HG03575 (cell line): ENCODE results near the gene CCDC88A.
"Not testable (repeated sequence)": the region's sequence is repeated elsewhere in the genome, so short reads cannot be mapped to it uniquely, and the experiment has no call there.

Experiments
- ATAC-seq: cut with Tn5 transposase; IDR thresholded peaks from one replicate; pipeline ENCODE4 v1.9.1; 2021; ENCODE audit not compliant: unreplicated experiment, insufficient number of reproducible peaks, low FRiP score; ENCODE audit errors: extremely low read depth

CCDC88A gene

GRCh38 chr2:55395724-55396605 is 23.7 kb downstream of the CCDC88A start:
- no peak for ATAC-seq

- no peak for ATAC-seq
These were observed 27.9 kb downstream of the CCDC88A start for GRCh38 chr2:55391615-55392242.

GRCh38 chr2:55391155-55391554 is 28.5 kb downstream of the CCDC88A start:
- no peak for ATAC-seq

- not testable (repeated sequence) for ATAC-seq
These were observed 34.1 kb downstream of the CCDC88A start for GRCh38 chr2:55385516-55385915.

DNA sequence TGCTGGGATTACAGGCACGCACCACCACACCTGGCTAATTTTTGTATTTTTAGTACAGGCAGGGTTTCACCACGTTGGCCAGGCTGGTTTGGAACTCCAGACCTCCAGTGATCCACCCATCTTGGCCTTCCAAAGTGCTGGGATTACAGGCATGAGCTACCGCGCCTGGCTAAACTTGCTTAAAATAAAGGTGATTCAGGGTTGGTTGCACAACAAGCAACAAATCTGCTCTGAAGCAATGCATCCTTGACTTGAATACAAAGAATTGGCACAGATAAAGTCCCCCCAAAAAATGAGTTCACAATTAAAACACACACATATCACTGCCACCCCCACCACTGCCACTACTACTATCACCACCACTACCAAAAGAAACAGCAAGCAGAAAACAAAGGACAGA is 34.9 kb downstream of the CCDC88A start:
- ATAC-seq = no peak

DNA sequence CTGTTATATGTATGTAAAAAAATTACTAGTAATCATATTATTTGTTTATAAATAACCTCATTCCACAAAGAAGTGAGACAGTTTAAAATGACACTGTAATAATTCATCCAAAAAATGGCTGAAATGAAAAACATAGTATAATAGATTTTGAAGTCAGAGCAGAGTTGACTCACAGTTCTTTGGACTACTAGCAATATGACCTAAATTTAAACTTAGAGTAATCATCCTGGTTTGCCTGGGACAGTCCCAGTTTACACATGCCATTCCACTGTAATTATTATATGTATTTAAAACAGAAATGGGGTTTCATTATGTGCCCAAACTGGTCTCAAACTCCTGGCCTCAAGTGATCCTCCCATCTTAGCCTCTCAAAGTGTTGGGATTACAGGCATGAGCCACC is 48.3 kb downstream of the CCDC88A start:
- no peak for ATAC-seq

DNA sequence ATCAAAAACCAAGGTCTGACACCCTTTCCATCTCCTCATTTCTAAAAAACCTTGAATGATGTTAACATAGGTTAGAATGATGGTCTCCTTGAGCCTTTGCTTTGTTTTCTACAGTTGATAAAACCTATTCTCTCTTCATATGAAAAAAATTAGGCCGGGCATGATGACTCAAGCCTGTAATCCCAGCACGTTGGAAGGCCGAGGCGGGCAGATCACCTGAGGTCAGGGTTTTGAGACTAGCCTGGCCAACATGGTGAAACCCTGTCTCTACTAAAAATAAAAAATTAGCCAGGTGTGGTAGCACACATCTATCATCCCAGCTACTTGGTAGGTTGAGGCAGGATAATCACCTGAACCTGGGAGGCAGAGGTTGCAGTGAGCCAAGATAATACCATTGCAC is 49.4 kb downstream of the CCDC88A start:
- ATAC-seq = no peak

DNA sequence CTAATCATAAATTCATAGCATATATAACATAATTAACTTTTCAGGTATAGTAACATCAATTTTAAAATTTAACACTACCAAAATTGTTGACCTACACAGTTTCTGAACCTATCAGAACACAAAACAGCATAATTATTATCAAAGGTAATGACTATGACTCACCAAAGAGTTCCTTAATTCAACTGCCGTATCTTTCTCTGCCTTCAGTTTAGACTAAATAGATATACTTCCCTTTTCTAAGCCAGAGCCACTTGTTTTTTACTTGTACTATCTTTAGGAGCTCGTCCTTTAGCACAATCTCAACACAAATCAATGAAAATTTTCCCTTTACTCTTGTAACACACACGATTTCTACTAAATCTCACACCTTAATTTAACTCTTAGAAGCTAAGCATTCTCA is 54.4 kb downstream of the CCDC88A start:
- no peak for ATAC-seq

DNA sequence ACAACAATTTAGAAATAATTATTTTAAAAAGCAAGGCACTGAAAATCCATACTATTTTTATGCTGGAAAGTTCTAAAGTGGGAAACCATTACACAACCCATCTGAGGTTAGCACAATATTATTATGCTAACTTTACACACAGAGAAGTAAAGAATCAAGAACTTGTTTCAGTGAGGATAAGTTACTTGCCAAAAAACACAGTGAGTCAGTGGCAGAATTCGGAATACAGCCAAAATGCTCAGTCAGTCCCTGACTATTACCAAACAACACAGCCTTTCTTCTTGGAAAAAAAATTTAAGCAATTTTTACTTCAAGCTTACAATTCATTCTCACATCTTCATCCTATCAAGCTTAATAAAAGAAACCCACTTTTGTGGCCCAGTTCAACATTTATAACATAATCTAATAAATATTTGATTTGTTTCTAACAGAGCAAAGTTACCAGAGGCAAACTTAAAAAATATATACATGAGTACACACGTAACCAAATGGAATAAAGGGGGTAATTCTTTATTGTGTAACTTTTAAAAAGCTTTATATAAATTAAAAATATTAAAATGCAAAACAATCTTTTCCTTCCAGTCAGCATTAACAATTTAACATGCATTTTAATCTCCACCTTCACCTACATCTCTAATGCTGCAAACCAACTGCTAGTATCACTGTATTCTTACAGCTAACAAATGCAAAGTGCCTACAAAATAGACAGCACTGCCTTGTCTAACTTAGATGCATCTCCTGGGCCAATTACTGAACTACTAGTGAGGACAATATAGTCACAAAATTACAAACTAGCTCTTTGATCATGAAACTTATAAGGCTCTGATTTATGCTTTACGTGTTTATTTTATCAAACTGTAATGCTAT is 55.2 kb downstream of the CCDC88A start:
- ATAC-seq = no peak

GRCh38 chr2:55363636-55364035 is 56.0 kb downstream of the CCDC88A start:
- no peak for ATAC-seq

- ATAC-seq = no peak
These were observed 58.0 kb downstream of the CCDC88A start for GRCh38 chr2:55361465-55362189.

GRCh38 chr2:55358451-55358850 is 61.2 kb downstream of the CCDC88A start:
- no peak for ATAC-seq

DNA sequence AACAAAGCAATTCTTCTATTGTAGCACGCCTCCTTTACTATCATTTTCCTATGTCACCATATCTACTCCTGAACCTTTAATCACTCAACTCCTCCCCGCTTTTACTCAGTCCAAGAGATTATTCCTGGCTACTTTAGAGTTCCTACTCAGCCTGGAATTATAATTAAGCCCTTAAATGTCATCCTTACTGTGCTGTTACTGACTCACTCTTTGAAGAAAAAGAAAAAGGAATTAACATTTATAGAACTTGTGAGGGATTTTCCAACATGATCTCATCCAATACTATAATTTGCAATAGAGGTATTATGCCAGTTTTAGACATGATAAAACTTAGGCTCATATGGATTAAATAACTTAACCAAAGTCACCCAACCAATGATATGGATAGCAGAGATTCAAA is 61.7 kb downstream of the CCDC88A start:
- ATAC-seq = no peak

DNA sequence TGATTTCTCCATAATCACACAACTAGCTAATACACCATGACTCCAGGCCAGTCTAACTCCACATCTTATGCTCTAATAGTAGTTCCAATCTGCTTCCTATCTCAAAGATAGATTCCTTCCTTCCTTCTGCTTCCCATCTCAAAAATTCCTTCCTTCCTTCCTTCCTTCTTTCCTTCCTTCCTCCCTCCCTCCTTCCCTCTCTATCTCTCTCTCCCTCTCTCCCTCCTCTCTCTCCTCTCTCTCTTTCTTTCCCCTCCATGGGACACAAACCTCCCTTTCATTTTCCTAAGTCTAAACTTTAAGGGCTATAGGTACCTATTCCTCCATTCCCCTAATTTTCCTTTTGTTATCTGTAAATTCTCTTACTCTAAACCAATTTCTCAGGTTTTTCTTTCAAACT is 62.5 kb downstream of the CCDC88A start:
- ATAC-seq = no peak

DNA sequence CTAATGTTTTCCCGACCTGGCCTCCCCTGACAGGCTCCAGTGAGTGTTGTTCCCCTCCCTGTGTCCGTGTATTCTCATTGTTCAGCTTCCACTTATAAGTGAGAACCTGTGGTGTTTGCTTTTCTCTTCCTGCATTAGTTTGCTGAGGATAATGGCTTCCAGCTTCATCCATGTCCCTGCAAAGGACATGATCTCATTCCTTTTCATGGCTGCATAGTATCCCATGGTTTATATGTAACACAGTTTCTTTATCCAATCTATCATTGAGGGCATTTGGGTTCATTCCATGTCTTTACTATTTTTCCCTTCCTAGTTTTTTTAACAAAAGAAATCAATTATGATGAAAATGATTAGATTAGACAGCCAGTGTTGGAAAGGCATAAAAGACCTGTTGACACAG is 63.5 kb downstream of the CCDC88A start:
- not testable (repeated sequence) for ATAC-seq

GRCh38 chr2:55355451-55355850 is 64.2 kb downstream of the CCDC88A start:
- ATAC-seq = no peak

- ATAC-seq = no peak
These were observed 68.0 kb downstream of the CCDC88A start for GRCh38 chr2:55351672-55352071.

DNA sequence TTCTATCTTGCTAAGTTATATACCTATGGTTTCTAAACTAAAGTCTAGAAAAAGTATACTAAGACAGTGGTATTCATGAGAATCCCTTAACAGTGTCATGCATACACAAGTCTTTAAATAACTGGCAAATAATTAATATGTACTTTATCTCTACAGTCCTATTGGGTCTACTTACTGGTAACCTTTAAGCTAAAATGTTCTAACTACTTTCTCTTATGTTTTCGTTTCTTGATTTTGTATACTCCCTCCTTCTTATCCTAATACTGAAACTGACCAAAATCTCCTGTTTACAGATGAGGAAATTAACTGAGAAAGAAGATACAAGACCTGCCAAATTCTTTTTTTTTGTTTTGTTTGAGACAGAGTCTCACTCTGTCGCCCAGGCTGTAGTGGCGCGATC is 74.6 kb downstream of the CCDC88A start:
- ATAC-seq = no peak

DNA sequence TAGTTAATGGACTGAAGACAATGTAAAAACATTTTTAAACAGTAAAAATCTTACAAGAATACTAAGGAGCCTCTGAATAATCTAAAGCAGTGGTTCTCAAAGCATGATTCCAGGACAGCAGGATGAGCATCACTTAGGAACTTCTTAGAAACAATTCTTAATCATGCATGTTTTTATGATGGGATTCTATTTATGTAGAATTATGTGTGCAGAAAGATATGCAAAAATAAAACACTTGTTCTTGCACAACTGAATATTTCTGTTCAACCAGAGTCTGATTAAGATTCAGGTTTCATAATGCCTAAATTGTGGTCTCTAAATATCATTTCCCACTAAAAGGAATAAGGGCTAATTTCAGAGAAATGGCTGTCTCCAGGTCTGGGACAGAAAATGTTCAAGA is 81.4 kb downstream of the CCDC88A start:
- ATAC-seq = no peak
